ENCODE measurements around the gene BSN.

The BSN gene

DNA sequence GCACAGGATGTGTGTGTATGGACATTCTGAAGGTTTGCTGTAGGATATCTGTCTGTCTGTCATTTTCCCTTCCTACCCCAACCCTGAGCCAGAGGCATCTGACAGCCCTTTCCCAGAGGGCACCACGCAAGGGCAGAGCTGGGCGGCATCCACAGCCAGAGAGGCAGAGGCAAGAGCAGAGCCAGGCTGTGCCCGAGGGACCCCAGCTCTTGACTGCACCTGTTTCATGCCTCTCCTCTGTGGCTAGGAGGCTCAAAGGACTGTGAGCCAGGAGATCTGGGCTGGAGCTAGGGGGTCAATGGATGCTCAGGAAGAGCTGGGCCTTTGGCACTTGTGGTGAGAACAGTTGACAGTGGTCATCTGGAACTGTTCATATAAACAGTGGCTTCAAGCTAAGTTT is 115.1 kb downstream of the BSN start:
- Histone ChIP-seq H3K36me3 (no peaks in the 10 kb centered on the region), H3K4me1 (peaks cover 0 to 8% (median 5%) of the 10 kb centered on the region in 4 donors), H3K9me3 (no peaks in the 10 kb centered on the region), H3K27me3 (peaks cover 0 to 7% of the 10 kb centered on the region in 2 donors), H3K4me3 (no peak overlapping the region), H3K27ac (no peak overlapping the region)
- intact Hi-C loops (cut with DNase I; ENCODE audit: low total_unique reads): no loop called here
- no peak for TF ChIP-seq CTCF (IDR thresholded peaks at IDR 0.05)
- no peak for DNase-seq

DNA sequence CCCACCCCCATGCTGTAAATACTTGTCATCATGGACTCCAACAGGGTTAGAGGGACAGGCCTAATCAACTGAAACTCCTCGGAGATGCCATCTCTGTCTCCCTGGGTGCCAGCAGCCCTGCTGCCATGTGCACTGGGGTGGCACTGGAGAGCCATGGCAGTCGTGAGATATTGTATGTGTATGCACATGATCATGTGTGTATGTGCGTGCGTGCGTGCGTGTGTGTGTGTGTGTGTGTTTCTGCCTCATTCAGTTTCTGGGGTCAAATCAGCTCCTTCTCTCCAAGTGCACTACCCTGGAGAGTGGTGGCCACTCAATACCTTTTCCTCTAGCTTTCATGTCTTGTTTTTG is 116.6 kb downstream of the BSN start:
- H3K9me3 ChIP-seq: no peaks in the 10 kb centered on the region
- H3K4me1 ChIP-seq: peaks cover 0 to 20% (median 15%) of the 10 kb centered on the region in 4 donors
- no peak overlapping the region for H3K27ac ChIP-seq
- H3K36me3 ChIP-seq: peaks cover 1 to 2% (median 2%) of the 10 kb centered on the region in 3 donors
- DNase-seq: no peak
- H3K27me3 ChIP-seq: peaks cover 0 to 5% of the 10 kb centered on the region in 2 donors
- H3K4me3 ChIP-seq: no peak overlapping the region
- intact Hi-C loops (cut with DNase I; ENCODE audit: low total_unique reads): loop anchor here (1.0 kb wide), 1 partner anchor 132 kb away; no protein-coding TSS in a partner anchor
- TF ChIP-seq CTCF (IDR thresholded peaks at IDR 0.05): no peak

GRCh38 chr3:49671291-49672288 is 117.3 kb downstream of the BSN start:
- no peak for DNase-seq
- no peaks in the 10 kb centered on the region for H3K9me3 ChIP-seq
- H3K27ac ChIP-seq: no peak overlapping the region
- H3K27me3 ChIP-seq: peaks cover 0 to 5% of the 10 kb centered on the region in 2 donors
- H3K4me3 ChIP-seq: no peak overlapping the region
- H3K36me3 ChIP-seq: peaks cover 8 to 9% (median 8%) of the 10 kb centered on the region in 3 donors
- TF ChIP-seq CTCF (IDR thresholded peaks at IDR 0.05): peak; percentile 66 to 79
- intact Hi-C loops (cut with DNase I; ENCODE audit: low total_unique reads): loop anchor here (1.0 kb wide), 1 partner anchor 132 kb away; no protein-coding TSS in a partner anchor
- H3K4me1 ChIP-seq: peaks cover 0 to 20% (median 15%) of the 10 kb centered on the region in 4 donors

GRCh38 chr3:49673121-49673714 is 118.9 kb downstream of the BSN start:
- Histone ChIP-seq H3K27ac (peak overlapping the region; percentile 80 to 84), H3K4me1 (peaks cover 0 to 20% (median 15%) of the 10 kb centered on the region in 4 donors), H3K4me3 (peak overlapping the region; percentile 63 to 99), H3K9me3 (no peaks in the 10 kb centered on the region), H3K36me3 (peaks cover 24 to 25% (median 24%) of the 10 kb centered on the region in 3 donors), H3K27me3 (peaks cover 0 to 4% of the 10 kb centered on the region in 2 donors)
- intact Hi-C loops (cut with DNase I; ENCODE audit: low total_unique reads): no loop called here
- no peak for TF ChIP-seq CTCF (IDR thresholded peaks at IDR 0.05)
- no peak for DNase-seq

- no peaks in the 10 kb centered on the region for H3K27me3 ChIP-seq
- intact Hi-C loops (cut with DNase I; ENCODE audit: low total_unique reads): no loop called here
- peaks cover 0 to 20% (median 15%) of the 10 kb centered on the region in 4 donors for H3K4me1 ChIP-seq
- H3K36me3 ChIP-seq: peaks cover 31 to 32% (median 31%) of the 10 kb centered on the region in 3 donors
- H3K4me3 ChIP-seq: peak within 1 kb of the TSS; percentile 63 to 99
- H3K9me3 ChIP-seq: no peaks in the 10 kb centered on the region
- DNase-seq: peak; percentile 95 to 96
- no peak for TF ChIP-seq CTCF (IDR thresholded peaks at IDR 0.05)
- H3K27ac ChIP-seq: peak within 1 kb of the TSS; percentile 80 to 84
Measured at GRCh38 chr3:49673715-49674496, 119.6 kb downstream of the BSN start, which contains the start of gene APEH. Gene APEH (plus strand): TSS chr3:49674351. CDS start chr3:49674402, 51 bp downstream.

Data from tibial artery (tissue), 4 donors.